K562 treated with DMSO at 1 percent for 4 hours (cell line): Measurements from ENCODE around the gene SMIM44. TPM values are rescaled to one million over a fixed set of nuclear protein-coding genes. Genes with fewer than 3 reads are reported as not detected.

Source experiments
- total RNA-seq: library from RNA; unstranded; fragments of 300-600 nt; gene quantifications from 2 replicates; pipeline ENCODE4 v1.2.3, GENCODE V29; 2022; ENCODE audit not compliant: insufficient read depth

SMIM44 gene
- total RNA-seq: not detected in 2 replicates

GRCh38 chr19:3483226-3483628 is at the start of gene SMIM44:
Gene SMIM44 (minus strand): TSS chr19:3483441. CDS start chr19:3483403, 38 bp downstream.

GRCh38 chr19:3505598-3506383 is 22.6 kb upstream of the SMIM44 start, which contains the start of gene FZR1:
Gene FZR1 (plus strand): TSS chr19:3506311. CDS start chr19:3522990, 16,679 bp downstream.

DNA sequence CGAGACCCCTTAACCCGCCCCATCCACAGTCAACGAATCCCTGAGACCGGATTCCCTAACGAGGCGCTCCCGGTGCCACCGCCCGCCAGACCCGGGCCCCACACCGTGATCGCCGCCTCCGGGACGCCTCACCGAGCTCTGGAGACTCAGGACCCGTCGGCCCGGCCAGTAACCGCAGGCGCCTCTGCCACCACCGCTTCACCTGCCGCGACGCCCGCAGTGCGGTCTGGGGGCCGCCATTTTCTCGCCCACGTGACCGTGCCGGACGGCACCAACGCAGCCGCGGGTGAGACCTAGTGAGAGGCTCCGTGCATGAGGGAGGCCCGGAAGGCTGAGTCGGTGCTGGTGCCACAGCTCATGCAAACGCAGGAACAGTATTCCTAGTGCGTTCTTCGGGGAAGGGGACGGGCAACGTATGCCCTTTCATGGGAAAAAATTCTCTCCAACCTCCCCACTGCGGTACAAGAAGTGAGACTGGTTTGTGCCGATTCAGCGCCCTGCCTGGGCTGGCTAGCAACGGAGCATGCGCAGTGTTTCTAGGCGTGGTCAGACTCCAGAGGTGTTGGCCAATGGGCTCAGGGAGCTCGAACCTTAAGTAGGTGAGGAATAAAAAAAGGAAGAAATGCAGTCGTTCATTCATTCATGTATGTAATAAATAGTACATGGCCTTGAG is 17.3 kb upstream of the SMIM44 start, which contains the start of gene DOHH:
Gene DOHH, minus strand, starts transcription at position 246 of the 673 bp plus-strand sequence. CDS start 3,860 bp downstream, outside the sequence.

DNA sequence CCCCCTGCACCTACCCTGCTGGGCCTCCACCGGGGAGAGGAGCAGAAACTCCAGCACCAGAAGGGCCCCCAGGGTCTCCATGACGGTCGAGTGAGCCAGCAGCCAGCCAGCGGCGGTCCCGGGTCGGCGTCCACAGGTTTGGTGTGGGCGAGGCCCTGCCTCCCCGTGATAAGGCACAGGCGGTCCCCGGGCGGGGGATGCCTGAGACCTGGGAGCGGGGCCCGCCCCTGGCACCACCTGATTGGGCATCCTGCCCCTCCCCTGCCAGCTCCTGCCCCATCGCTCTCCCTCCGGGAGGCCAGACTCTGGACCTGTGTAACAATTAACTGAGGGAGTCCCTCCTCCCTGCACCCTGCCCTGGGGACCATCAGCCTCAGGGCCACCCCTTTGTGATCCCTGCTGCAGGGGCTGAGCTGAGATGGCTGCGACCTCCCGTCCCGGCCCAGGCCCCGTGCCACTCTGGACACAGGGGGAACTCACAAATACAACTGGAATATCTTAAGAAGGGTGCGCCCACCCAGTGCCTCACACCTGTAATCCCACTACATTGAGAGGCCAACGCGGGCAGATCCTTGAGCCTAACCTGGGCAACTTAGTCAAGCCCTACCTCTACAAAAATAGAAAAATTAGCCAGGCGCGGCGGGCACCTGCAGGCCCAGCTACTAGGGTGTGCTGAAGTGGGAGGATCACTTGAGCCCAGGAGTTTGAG is 2.7 kb downstream of the SMIM44 start, which contains the start of gene SMIM24:
Gene SMIM24, minus strand, starts transcription at position 143 of the 709 bp plus-strand sequence. Its CDS starts 62 bp downstream, at position 81.

Other genes starting within 250 kb of the SMIM44 start
- gene NFIC, start 116.9 kb downstream of the SMIM44 start, total RNA-seq: 17.6 and 29.3 TPM in 2 replicates
- gene SMIM24, start 2.9 kb downstream of the SMIM44 start, total RNA-seq: 3.9 TPM in 1 of 2 replicates, not detected in the other
- gene DOHH, start 17.2 kb upstream of the SMIM44 start, total RNA-seq: 30.2 and 36.7 TPM in 2 replicates
- 25.3 and 28.9 TPM in 2 replicates for gene FZR1, start 22.9 kb upstream of the SMIM44 start, total RNA-seq
- 1.8 TPM in 1 of 2 replicates, not detected in the other for gene TEKTIP1, start 55.7 kb upstream of the SMIM44 start, total RNA-seq
- gene MFSD12, start 74.1 kb upstream of the SMIM44 start, total RNA-seq: 103 and 121 TPM in 2 replicates
- 203 and 207 TPM in 2 replicates for gene HMG20B, start 89.5 kb upstream of the SMIM44 start, total RNA-seq
- 7.8 and 8.1 TPM in 2 replicates for gene GIPC3, start 102.0 kb upstream of the SMIM44 start, total RNA-seq
- gene TBXA2R, start 123.4 kb upstream of the SMIM44 start, total RNA-seq: 5.1 and 5.5 TPM in 2 replicates
- 36.4 and 36.5 TPM in 2 replicates for gene CACTIN, start 143.3 kb upstream of the SMIM44 start, total RNA-seq
- gene PIP5K1C, start 217.0 kb upstream of the SMIM44 start, total RNA-seq: 25.7 and 37.2 TPM in 2 replicates
- 4.9 and 6.5 TPM in 2 replicates for gene TJP3, start 224.9 kb upstream of the SMIM44 start, total RNA-seq